Neuron (in vitro differentiated cells): ENCODE measurements around the gene FXYD1.

Experiments used
- H2AFZ ChIP-seq: one replicate; pipeline ENCODE4 v1.6.1; 2013; ENCODE audit warnings: low read depth, mild to moderate bottlenecking, inconsistent platforms, low read length, moderate library complexity
- H3K27me3 ChIP-seq: one replicate; pipeline ENCODE4 v1.6.1; 2013; ENCODE audit warnings: low read length; ENCODE audit not compliant: insufficient read depth
- H3K36me3 ChIP-seq: one replicate; pipeline ENCODE4 v1.6.1; 2013; ENCODE audit warnings: low read length; ENCODE audit not compliant: insufficient read depth
- H3K4me1 ChIP-seq: one replicate; pipeline ENCODE4 v1.6.1; 2013; ENCODE audit warnings: low read length; ENCODE audit not compliant: insufficient read depth
- H3K4me3 ChIP-seq: 2 replicates; pipeline ENCODE4 v1.5.1; 2013; ENCODE audit warnings: mild to moderate bottlenecking, low read length, moderate library complexity
- H3K9me3 ChIP-seq: one replicate; pipeline ENCODE4 v1.6.1; 2013; ENCODE audit warnings: low read length

Gene FXYD1

GRCh38 chr19:35138305-35138892 lies at the start of gene FXYD1:
FXYD1 (plus strand) TSS chr19:35138824; CDS start chr19:35140080, 1,256 bp downstream.
- H3K9me3 ChIP-seq, result no peaks in the 10 kb centered on the region
- peak within 1 kb of the TSS; percentile 2 for H3K4me3 ChIP-seq
- no peaks in the 10 kb centered on the region for H3K36me3 ChIP-seq
- no peaks in the 10 kb centered on the region for H3K27me3 ChIP-seq
- H3K4me1 ChIP-seq, result peaks cover 62% of the 10 kb centered on the region
- H2AFZ ChIP-seq, result no peak within 1 kb of the TSS

DNA sequence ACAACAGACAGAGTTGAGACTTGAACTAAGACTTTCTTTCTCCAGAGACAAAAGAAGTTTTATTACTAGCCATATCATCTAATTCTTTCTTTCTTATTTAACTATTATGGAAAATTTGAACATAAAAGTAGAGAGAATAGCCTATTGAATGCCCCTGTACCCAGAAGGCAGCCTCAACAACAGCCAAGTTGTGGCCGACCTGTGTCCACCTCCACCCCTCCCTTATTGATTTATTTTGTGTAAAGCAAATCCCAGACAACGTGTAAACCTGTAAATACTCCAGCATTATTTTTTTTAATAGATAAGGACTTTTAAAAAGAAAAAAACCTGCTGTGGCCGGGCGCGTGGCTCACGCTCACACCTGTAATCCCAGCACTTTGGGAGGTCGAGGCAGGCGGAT lies 49.1 kb upstream of the FXYD1 start:
- Histone ChIP-seq H3K4me3 (no peak overlapping the region), H3K36me3 (no peaks in the 10 kb centered on the region), H3K9me3 (no peaks in the 10 kb centered on the region), H2AFZ (no peak overlapping the region), H3K27me3 (peaks cover 3% of the 10 kb centered on the region), H3K4me1 (no peaks in the 10 kb centered on the region)

GRCh38 chr19:35090160-35090505 lies 48.5 kb upstream of the FXYD1 start:
- H3K9me3 ChIP-seq, result no peaks in the 10 kb centered on the region
- no peak overlapping the region for H2AFZ ChIP-seq
- peaks cover 3% of the 10 kb centered on the region for H3K27me3 ChIP-seq
- no peaks in the 10 kb centered on the region for H3K36me3 ChIP-seq
- H3K4me3 ChIP-seq, result no peak overlapping the region
- H3K4me1 ChIP-seq, result no peaks in the 10 kb centered on the region

DNA sequence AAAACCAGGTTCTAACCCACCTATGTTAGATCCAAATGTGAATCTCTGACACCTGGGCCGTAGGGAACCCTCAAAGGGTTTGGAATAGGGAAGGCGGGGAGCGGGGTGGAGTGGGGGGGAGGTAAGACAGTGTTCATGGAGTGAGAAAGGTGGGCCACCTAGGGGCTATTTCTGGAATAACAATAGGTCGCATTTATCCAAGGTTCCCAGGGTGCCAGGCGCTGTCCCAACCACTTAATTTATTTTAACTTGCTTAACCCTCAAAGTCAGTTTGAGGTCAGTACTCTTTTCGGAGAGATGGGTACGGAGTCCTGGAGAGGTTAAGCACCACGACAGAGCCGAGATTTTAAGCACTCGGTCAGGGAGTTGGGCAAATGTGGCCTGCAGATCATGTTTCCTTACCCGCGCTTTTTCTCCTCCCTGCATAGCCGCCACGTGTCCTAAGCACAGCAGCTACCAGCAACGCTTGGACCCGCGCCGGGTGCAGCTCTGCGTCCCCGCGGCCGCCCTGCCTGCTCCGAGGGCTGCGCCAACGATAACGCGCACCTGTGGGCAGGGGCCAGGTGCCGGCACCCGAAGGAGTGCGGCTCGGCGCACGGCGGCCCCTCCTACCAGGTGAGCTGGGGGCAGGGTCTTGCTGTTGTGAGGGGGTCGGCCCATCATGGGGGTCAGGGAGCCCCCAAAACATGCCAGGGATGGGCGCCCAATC lies 48.0 kb upstream of the FXYD1 start:
- no peaks in the 10 kb centered on the region for H3K4me1 ChIP-seq
- no peaks in the 10 kb centered on the region for H3K9me3 ChIP-seq
- H3K27me3 ChIP-seq, result peaks cover 3% of the 10 kb centered on the region
- H3K36me3 ChIP-seq, result no peaks in the 10 kb centered on the region
- no peak overlapping the region for H3K4me3 ChIP-seq
- no peak overlapping the region for H2AFZ ChIP-seq

DNA sequence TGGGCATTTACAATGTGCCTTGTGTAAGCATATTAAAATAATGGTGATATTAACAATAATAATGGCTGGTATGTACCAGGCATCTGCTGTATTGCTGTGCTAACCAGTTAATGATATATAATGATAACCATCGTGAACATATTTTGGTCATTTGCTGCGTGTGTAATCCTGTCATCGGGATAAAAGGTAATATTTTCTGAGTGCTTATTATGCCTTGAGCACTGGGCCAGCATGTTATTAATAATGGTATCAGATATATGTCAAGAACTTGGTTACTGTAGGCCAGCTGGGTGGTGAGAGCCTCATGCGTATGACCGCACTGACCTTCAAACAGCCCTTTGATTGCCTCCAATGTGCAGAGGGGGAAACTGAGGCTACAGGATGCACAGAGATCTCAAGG lies 45.2 kb upstream of the FXYD1 start:
- H3K4me1 ChIP-seq, result no peaks in the 10 kb centered on the region

GRCh38 chr19:35093941-35094647 lies 44.5 kb upstream of the FXYD1 start:
- H3K27me3 ChIP-seq, result no peaks in the 10 kb centered on the region
- no peaks in the 10 kb centered on the region for H3K4me1 ChIP-seq
- no peaks in the 10 kb centered on the region for H3K36me3 ChIP-seq
- H2AFZ ChIP-seq, result no peak overlapping the region
- no peak overlapping the region for H3K4me3 ChIP-seq
- H3K9me3 ChIP-seq, result no peaks in the 10 kb centered on the region

More for the DNA sequence above, 45.2 kb upstream of the FXYD1 start:
- Histone ChIP-seq H3K9me3 (no peaks in the 10 kb centered on the region), H2AFZ (no peak overlapping the region), H3K36me3 (no peaks in the 10 kb centered on the region), H3K4me3 (no peak overlapping the region), H3K27me3 (no peaks in the 10 kb centered on the region)

DNA sequence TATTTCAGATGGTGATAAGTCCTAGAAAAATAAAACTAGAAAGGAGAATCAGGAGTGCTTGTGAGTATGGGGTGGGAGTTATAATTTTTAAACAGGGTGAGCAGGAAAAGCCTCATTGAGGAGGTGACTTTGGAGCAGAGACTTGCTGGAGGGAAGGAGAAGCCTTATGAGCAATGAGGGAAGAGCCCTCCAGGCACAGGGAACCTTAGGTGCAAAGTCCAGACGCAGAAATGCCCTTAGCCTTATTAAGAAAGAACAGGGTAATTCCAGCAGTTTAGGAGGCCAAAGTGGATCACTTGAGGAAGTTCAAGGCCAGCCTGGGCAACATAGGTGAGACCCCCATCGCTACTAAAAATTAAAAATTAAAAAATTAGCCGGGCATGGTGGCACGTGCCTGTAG lies 44.0 kb upstream of the FXYD1 start:
- no peaks in the 10 kb centered on the region for H3K27me3 ChIP-seq
- no peak overlapping the region for H3K4me3 ChIP-seq
- H3K9me3 ChIP-seq, result no peaks in the 10 kb centered on the region

DNA sequence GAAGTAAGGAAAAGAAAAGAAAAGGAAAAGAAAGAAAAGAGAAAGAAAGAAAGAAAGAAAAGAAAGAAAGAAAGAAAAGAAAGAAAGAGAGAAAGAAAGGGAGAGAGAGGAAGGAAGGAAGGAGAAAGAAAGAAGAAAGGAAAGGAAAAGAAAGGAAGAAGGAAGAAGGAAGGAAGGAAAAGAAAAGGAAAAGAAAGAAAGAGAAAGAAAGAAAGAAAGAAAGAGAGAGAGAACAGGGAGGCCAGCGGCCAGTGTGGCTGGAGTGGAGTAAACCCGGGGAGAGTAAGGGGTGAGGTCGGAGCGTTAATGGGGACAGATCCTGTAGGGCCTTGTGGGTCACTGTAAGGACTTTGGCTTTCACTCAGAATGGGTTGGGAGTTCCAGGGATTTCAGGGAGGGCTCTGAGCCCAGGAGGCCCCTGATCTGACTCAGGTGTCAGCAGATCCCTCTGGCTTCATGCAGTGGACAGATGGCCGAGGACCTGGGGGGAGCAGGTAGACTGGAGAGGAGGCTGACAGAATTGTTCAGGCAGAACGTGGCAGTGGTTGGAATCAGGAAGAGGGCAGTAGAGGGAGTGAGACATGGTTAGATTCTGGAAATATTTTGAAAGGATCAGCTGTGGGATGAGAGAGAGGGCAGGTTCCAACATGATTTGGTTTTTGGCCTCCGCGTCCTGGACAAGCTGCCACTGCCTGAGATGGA lies 42.8 kb upstream of the FXYD1 start:
- Histone ChIP-seq H3K4me1 (no peaks in the 10 kb centered on the region), H3K4me3 (no peak overlapping the region), H3K27me3 (no peaks in the 10 kb centered on the region), H3K9me3 (no peaks in the 10 kb centered on the region), H2AFZ (no peak overlapping the region), H3K36me3 (no peaks in the 10 kb centered on the region)

More for the DNA sequence above, 44.0 kb upstream of the FXYD1 start:
- Histone ChIP-seq H2AFZ (no peak overlapping the region), H3K36me3 (no peaks in the 10 kb centered on the region), H3K4me1 (no peaks in the 10 kb centered on the region)

DNA sequence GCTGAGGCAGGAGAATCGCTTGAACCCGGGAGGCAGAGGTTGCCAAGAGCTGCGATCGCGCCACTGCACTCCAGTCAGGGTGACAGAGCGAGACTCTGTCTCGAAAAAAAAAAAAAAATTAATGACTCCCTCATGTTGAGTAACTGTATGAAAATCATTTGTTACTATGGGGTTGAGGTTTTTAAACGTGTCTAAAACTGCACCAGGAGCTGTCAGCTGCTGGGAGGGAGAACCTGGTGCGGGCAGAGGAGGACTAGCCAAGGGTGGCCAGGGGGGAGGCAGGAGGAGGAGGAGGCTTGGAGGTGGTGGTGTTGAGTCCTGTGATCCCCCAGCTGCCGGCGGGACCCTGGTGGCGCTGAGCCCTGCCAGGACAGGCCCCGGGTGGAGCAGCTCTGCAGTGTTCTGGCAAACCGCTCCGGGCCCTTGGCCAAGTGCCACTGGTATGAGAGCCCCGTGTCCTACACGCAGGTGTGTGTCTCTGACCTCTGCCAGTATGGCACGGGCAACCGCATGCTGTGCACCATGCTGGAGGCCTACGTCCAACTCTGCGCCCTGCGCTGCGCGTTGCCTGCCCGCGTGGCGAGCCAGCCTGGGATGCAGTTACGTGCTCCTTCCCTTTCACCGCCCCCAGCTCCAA lies 40.1 kb upstream of the FXYD1 start:
- Histone ChIP-seq H3K4me3 (no peak overlapping the region), H3K9me3 (no peaks in the 10 kb centered on the region), H3K36me3 (no peaks in the 10 kb centered on the region), H2AFZ (no peak overlapping the region), H3K27me3 (no peaks in the 10 kb centered on the region), H3K4me1 (no peaks in the 10 kb centered on the region)

GRCh38 chr19:35099155-35099896 lies 39.3 kb upstream of the FXYD1 start:
- Histone ChIP-seq H3K36me3 (no peaks in the 10 kb centered on the region), H3K4me3 (no peak overlapping the region), H3K4me1 (no peaks in the 10 kb centered on the region), H3K27me3 (no peaks in the 10 kb centered on the region), H3K9me3 (no peaks in the 10 kb centered on the region), H2AFZ (no peak overlapping the region)

DNA sequence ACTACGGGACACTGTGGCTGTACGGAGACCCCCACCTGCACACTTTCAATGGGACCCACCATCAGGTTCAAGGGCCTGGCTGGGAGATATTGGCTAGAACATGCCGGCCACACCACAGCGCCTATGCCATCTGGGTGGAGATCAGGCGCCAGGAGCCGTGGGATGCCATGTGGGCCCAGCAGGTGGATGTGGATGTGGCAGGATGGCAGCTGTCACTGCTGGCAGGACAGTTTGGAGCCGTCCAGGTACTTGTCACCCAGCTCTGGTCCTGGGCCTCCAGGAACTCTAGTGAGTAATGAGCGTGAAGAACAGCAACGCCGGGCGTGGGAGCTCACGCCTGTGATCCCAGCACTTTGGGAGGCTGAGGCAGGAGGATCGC lies 38.7 kb upstream of the FXYD1 start:
- Histone ChIP-seq H3K9me3 (no peaks in the 10 kb centered on the region), H2AFZ (no peak overlapping the region), H3K4me3 (no peak overlapping the region), H3K36me3 (no peaks in the 10 kb centered on the region), H3K27me3 (no peaks in the 10 kb centered on the region), H3K4me1 (no peaks in the 10 kb centered on the region)
